Stomach (tissue), 4 donors: ENCODE measurements around the gene VAMP8.

Experiments
- CTCF ChIP-seq, 7 experiments: fragments of 450-650 bp in 4 of 7; fragments of 200-600 bp in 3 of 7; sonication (generic) in 3 of 7; IDR thresholded peaks; one replicate each; pipeline ENCODE4 v1.5.1; 2016 to 2019; ENCODE audit warnings: antibody characterized with exemption in 7 of 7, control low read depth in 2 of 7, mild to moderate bottlenecking in 1 of 7
- POLR2A ChIP-seq, 4 donors: fragments of 450-650 bp; IDR thresholded peaks; one replicate each; pipeline ENCODE4 v1.6.1; 2016; ENCODE audit warnings: antibody characterized with exemption in 4 of 4, control low read depth in 2 of 4, mild to moderate bottlenecking in 1 of 4, moderate library complexity in 1 of 4
- POLR2AphosphoS5 ChIP-seq, 3 donors: sonication (generic); formaldehyde crosslinking; IDR thresholded peaks; one replicate each; pipeline ENCODE4 v1.6.1; 2016; ENCODE audit warnings: antibody characterized with exemption in 3 of 3

GRCh38 chr2:85538507-85539360, 38.7 kb upstream of the VAMP8 start, which contains the start of gene MAT2A:
- peak in 5 of 7 experiments; percentile 74 to 87 (median 75) for TF ChIP-seq CTCF (IDR thresholded peaks at IDR 0.05)
- peak in 2 of 4 donors; percentile 82 to 97 for TF ChIP-seq POLR2A (IDR thresholded peaks at IDR 0.05)
- TF ChIP-seq POLR2AphosphoS5 (IDR thresholded peaks at IDR 0.05) = peak; percentile 81 to 100 (median 100)
